ENCODE results near the gene PLPP4. TPM values are rescaled to one million over a fixed set of nuclear protein-coding genes. Genes with fewer than 3 reads are reported as not detected.

PLPP4 gene
- total RNA-seq, 2 donors from 2014 or later = 0.27 to 61.3 TPM

DNA sequence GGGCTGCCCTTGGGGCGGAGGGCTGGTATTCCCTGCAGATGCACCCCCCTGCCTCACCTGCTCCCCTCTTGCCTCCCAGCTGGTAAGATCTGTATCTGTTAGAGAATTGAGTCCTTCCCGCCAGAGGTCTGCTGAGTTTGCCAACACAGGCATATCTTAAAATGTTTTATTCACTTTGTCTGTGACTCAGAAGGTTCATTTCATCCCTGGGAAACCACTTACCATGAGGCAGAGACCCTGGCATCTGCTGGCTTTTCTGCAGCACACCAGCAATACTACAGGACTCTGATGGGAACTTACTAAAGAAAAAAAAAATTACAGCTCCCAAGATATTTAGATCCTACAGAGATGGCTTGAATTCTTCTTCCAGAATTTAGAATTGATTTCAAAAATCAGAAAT, 131.3 kb downstream of the PLPP4 start:
- Histone ChIP-seq H3K4me1 (replicated peaks) (no peaks in the 10 kb centered on the region), H3K36me3 (no peaks in the 10 kb centered on the region), H3K4me3 (no peak overlapping the region), H3K27ac (no peak overlapping the region), H3K9me3 (no peaks in the 10 kb centered on the region), H3K27me3 (replicated peaks; ENCODE audit: insufficient read depth) (no peaks in the 10 kb centered on the region)
- 46% methylated on average over 2 of the region's 2 CpGs for WGBS
- intact Hi-C loops (cut with DNase I) = no loop called here
- no peak for DNase-seq (ENCODE audit: low spot score)
- TF ChIP-seq POLR2AphosphoS5 (IDR thresholded peaks at IDR 0.05) (no peak), CTCF (IDR thresholded peaks at IDR 0.05) (no peak), POLR2A (IDR thresholded peaks at IDR 0.05) (no peak)

GRCh38 chr10:120593693-120594092, 136.7 kb downstream of the PLPP4 start:
- intact Hi-C loops (cut with DNase I) = no loop called here
- H3K4me1 ChIP-seq (replicated peaks) = no peaks in the 10 kb centered on the region
- no peak for DNase-seq (ENCODE audit: low spot score)
- H3K27ac ChIP-seq = no peak overlapping the region
- no peak overlapping the region for H3K4me3 ChIP-seq
- WGBS = 86% methylated on average over 2 of the region's 2 CpGs
- no peaks in the 10 kb centered on the region for H3K9me3 ChIP-seq
- TF ChIP-seq CTCF (IDR thresholded peaks at IDR 0.05) (no peak), POLR2A (IDR thresholded peaks at IDR 0.05) (no peak)
- no peaks in the 10 kb centered on the region for H3K27me3 ChIP-seq (replicated peaks; ENCODE audit: insufficient read depth)
- H3K36me3 ChIP-seq = no peaks in the 10 kb centered on the region

- no peak for DNase-seq (ENCODE audit: low spot score)
- Histone ChIP-seq H3K4me1 (replicated peaks) (no peaks in the 10 kb centered on the region), H3K36me3 (no peaks in the 10 kb centered on the region), H3K27me3 (replicated peaks; ENCODE audit: insufficient read depth) (no peaks in the 10 kb centered on the region), H3K27ac (no peak overlapping the region), H3K9me3 (no peaks in the 10 kb centered on the region), H3K4me3 (no peak overlapping the region)
- 97% methylated on average over 3 of the region's 3 CpGs for WGBS
- no peak for TF ChIP-seq CTCF (IDR thresholded peaks at IDR 0.05)
- no peak for TF ChIP-seq POLR2AphosphoS5 (IDR thresholded peaks at IDR 0.05)
- TF ChIP-seq POLR2A (IDR thresholded peaks at IDR 0.05) = no peak
- intact Hi-C loops (cut with DNase I) = no loop called here
Observed at GRCh38 chr10:120597902-120598301, 140.9 kb downstream of the PLPP4 start.

- DNase-seq (ENCODE audit: low spot score) = no peak
- H3K9me3 ChIP-seq = no peaks in the 10 kb centered on the region
- no peaks in the 10 kb centered on the region for H3K4me1 ChIP-seq (replicated peaks)
- no peak overlapping the region for H3K27ac ChIP-seq
- no peaks in the 10 kb centered on the region for H3K27me3 ChIP-seq (replicated peaks; ENCODE audit: insufficient read depth)
- TF ChIP-seq POLR2AphosphoS5 (IDR thresholded peaks at IDR 0.05) (no peak), POLR2A (IDR thresholded peaks at IDR 0.05) (no peak), CTCF (IDR thresholded peaks at IDR 0.05) (no peak)
- no peak overlapping the region for H3K4me3 ChIP-seq
- intact Hi-C loops (cut with DNase I) = no loop called here
- no peaks in the 10 kb centered on the region for H3K36me3 ChIP-seq
- WGBS = 58% methylated on average over 5 of the region's 5 CpGs
Observed at GRCh38 chr10:120598386-120598785, 141.4 kb downstream of the PLPP4 start.

DNA sequence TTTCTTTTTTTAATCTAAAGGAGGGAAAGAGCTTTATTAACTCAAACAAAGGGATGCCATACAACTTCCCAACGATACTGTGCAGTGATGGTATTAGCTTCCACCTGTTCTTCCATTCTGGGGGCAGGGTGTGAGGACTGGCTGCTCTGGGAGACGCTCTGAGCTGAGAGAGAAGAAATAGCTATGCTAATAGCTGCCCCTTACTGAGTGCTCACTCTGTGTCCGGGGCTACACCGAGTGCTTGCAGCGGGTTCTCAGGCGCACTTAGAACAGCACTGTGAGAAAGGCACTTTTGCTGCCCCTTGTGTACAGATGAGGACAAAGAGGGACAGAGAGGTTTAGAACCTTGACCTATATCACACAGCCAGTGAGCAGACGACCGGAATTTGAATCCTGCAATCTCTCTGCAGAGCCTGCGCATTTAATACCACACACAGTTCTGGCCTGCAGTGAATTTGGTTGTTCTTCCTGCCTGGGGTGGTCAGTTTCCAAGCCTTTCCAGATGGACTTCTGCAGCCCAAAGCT, 142.2 kb downstream of the PLPP4 start:
- Histone ChIP-seq H3K9me3 (no peaks in the 10 kb centered on the region), H3K27me3 (replicated peaks; ENCODE audit: insufficient read depth) (no peaks in the 10 kb centered on the region), H3K4me3 (no peak overlapping the region), H3K4me1 (replicated peaks) (no peaks in the 10 kb centered on the region), H3K36me3 (no peaks in the 10 kb centered on the region), H3K27ac (no peak overlapping the region)
- intact Hi-C loops (cut with DNase I) = no loop called here
- 69% methylated on average over 9 of the region's 9 CpGs for WGBS
- TF ChIP-seq POLR2AphosphoS5 (IDR thresholded peaks at IDR 0.05) (no peak), POLR2A (IDR thresholded peaks at IDR 0.05) (no peak), CTCF (IDR thresholded peaks at IDR 0.05) (no peak)
- DNase-seq (ENCODE audit: low spot score) = no peak

Measured in prostate gland (tissue), 2 donors.